Mesenchymal stem cell (in vitro differentiated cells and primary cell): ENCODE measurements around the gene MAP3K4.

Experiments
- DNase-seq: peaks from one replicate; pipeline ENCODE4 v3.0.0-alpha.2; 2013
- H2AFZ ChIP-seq: one replicate; pipeline ENCODE4 v1.6.1; 2013; ENCODE audit warnings: low read depth, mild to moderate bottlenecking, control low read depth, inconsistent platforms, low read length, moderate library complexity
- H2AK5ac ChIP-seq: 2 replicates; pipeline ENCODE4 v1.6.1; 2013; ENCODE audit warnings: low read length, moderate library complexity, mild to moderate bottlenecking, inconsistent platforms; ENCODE audit not compliant: severe bottlenecking
- H2BK120ac ChIP-seq: one replicate; pipeline ENCODE4 v1.6.1; 2013; ENCODE audit warnings: low read depth, mild to moderate bottlenecking, inconsistent platforms, low read length, moderate library complexity
- H2BK12ac ChIP-seq, 2 experiments: one replicate each; pipeline ENCODE4 v1.6.1; 2013; ENCODE audit warnings: inconsistent platforms in 2 of 2, low read length in 2 of 2, mild to moderate bottlenecking in 2 of 2, moderate library complexity in 2 of 2, control low read depth in 1 of 2
- H2BK15ac ChIP-seq: one replicate; pipeline ENCODE4 v1.6.1; 2013; ENCODE audit warnings: mild to moderate bottlenecking, low read depth, inconsistent platforms; ENCODE audit not compliant: poor library complexity, severe bottlenecking
- H2BK5ac ChIP-seq: 2 replicates; pipeline ENCODE4 v1.6.1; 2013; ENCODE audit warnings: low read depth, mild to moderate bottlenecking, low read length, control low read depth, inconsistent platforms; ENCODE audit not compliant: poor library complexity, severe bottlenecking
- H3K14ac ChIP-seq, 2 experiments: one replicate each; pipeline ENCODE4 v1.6.1; 2013; ENCODE audit warnings: inconsistent platforms in 2 of 2, low read length in 2 of 2, control low read depth in 1 of 2, mild to moderate bottlenecking in 1 of 2, moderate library complexity in 1 of 2
- H3K18ac ChIP-seq, 2 experiments: one replicate each; pipeline ENCODE4 v1.6.1; 2013; ENCODE audit warnings: inconsistent platforms in 2 of 2, low read length in 2 of 2, control low read depth in 1 of 2, low read depth in 1 of 2, mild to moderate bottlenecking in 1 of 2
- H3K23ac ChIP-seq, 2 experiments: one replicate each; pipeline ENCODE4 v1.6.1; 2013; ENCODE audit warnings: inconsistent platforms in 2 of 2, low read length in 2 of 2, mild to moderate bottlenecking in 2 of 2, moderate library complexity in 2 of 2, control low read depth in 1 of 2
- H3K27ac ChIP-seq: 2 replicates; pipeline ENCODE4 v1.5.1; 2013; ENCODE audit warnings: mild to moderate bottlenecking, moderate library complexity, low read length, control low read depth, inconsistent platforms; ENCODE audit not compliant: poor library complexity, severe bottlenecking
- H3K27me3 ChIP-seq, 2 experiments: 2 replicates each; pipeline versions ENCODE4 v1.6.1 to v1.7.0; 2013; ENCODE audit warnings: low read length in 2 of 2, mild to moderate bottlenecking in 2 of 2, moderate library complexity in 2 of 2, control low read depth in 1 of 2, inconsistent platforms in 1 of 2; ENCODE audit not compliant: control insufficient read depth in 1 of 2, insufficient read depth in 1 of 2
- H3K36me3 ChIP-seq, 2 experiments: 2 replicates each; pipeline versions ENCODE4 v1.6.1 to v1.7.0; 2013; ENCODE audit warnings: low read length in 2 of 2, control low read depth in 1 of 2, inconsistent platforms in 1 of 2, low read depth in 1 of 2, mild to moderate bottlenecking in 1 of 2; ENCODE audit not compliant: insufficient read depth in 2 of 2, control insufficient read depth in 1 of 2
- H3K4ac ChIP-seq, 2 experiments: one replicate each; pipeline ENCODE4 v1.6.1; 2013; ENCODE audit warnings: inconsistent platforms in 2 of 2, low read length in 2 of 2, mild to moderate bottlenecking in 2 of 2, moderate library complexity in 2 of 2, control low read depth in 1 of 2, low read depth in 1 of 2
- H3K4me1 ChIP-seq: 2 replicates; pipeline ENCODE4 v1.6.1; 2013; ENCODE audit warnings: low read depth, low read length, control low read depth; ENCODE audit not compliant: control insufficient read depth, insufficient read depth
- H3K4me2 ChIP-seq: 2 replicates; pipeline ENCODE4 v1.6.1; 2013; ENCODE audit warnings: low read length, mild to moderate bottlenecking, inconsistent platforms; ENCODE audit not compliant: poor library complexity, severe bottlenecking
- H3K4me3 ChIP-seq, 2 experiments: 2 replicates each; pipeline versions ENCODE4 v1.5.1 to v1.7.0; 2013; ENCODE audit warnings: low read length in 2 of 2, mild to moderate bottlenecking in 2 of 2, control low read depth in 1 of 2, low read depth in 1 of 2; ENCODE audit not compliant: insufficient read depth in 1 of 2
- H3K79me1 ChIP-seq: replicated peaks from 2 replicates; pipeline ENCODE4 v1.6.1; 2013; ENCODE audit warnings: mild to moderate bottlenecking, control low read depth, low read length, inconsistent platforms; ENCODE audit not compliant: poor library complexity, severe bottlenecking
- H3K9ac ChIP-seq: 2 replicates; pipeline ENCODE4 v1.7.0; 2013; ENCODE audit warnings: mild to moderate bottlenecking, low read length, moderate library complexity
- H3K9me3 ChIP-seq: 2 replicates; pipeline ENCODE4 v1.7.0; 2013; ENCODE audit warnings: mild to moderate bottlenecking, low read length; ENCODE audit not compliant: control insufficient read depth
- H4K8ac ChIP-seq: one replicate; pipeline ENCODE4 v1.6.1; 2013; ENCODE audit warnings: inconsistent platforms, mild to moderate bottlenecking, low read length, moderate library complexity
- H4K91ac ChIP-seq: one replicate; pipeline ENCODE4 v1.6.1; 2013; ENCODE audit warnings: mild to moderate bottlenecking, low read length, inconsistent platforms
- WGBS: methylation state at CpG from one replicate; pipeline ENCODE4 v1.1.7; 2013; ENCODE audit warnings: mixed read lengths; 5-methylcytosine and 5-hydroxymethylcytosine counted together

The MAP3K4 gene

GRCh38 chr6:161057103-161058091, 65.8 kb downstream of the MAP3K4 start:
- H2AK5ac ChIP-seq = no peak overlapping the region
- H2AFZ ChIP-seq = no peak overlapping the region
- no peak overlapping the region for H3K4me2 ChIP-seq
- no peak overlapping the region for H2BK120ac ChIP-seq
- H2BK5ac ChIP-seq = no peak overlapping the region
- peaks cover 13% of the 10 kb centered on the region for H3K79me1 ChIP-seq
- no peak overlapping the region for H3K9ac ChIP-seq
- no peaks in the 10 kb centered on the region for H3K9me3 ChIP-seq
- H3K23ac ChIP-seq = no peak overlapping the region
- peak; percentile 11 for DNase-seq
- peaks cover 2% of the 10 kb centered on the region for H3K4me1 ChIP-seq
- no peak overlapping the region for H3K4ac ChIP-seq
- WGBS = 78% methylated on average over 8 of the region's 11 CpGs
- H2BK15ac ChIP-seq = no peak overlapping the region
- H3K27me3 ChIP-seq = no peaks in the 10 kb centered on the region
- no peak overlapping the region for H3K4me3 ChIP-seq
- no peak overlapping the region for H4K91ac ChIP-seq
- H3K14ac ChIP-seq = peak overlapping the region in 1 of 2 experiments; percentile 12
- H4K8ac ChIP-seq = no peak overlapping the region
- no peak overlapping the region for H3K27ac ChIP-seq
- peaks cover 0 to 11% of the 10 kb centered on the region in 2 experiments for H3K36me3 ChIP-seq
- no peak overlapping the region for H3K18ac ChIP-seq
- H2BK12ac ChIP-seq = no peak overlapping the region

DNA sequence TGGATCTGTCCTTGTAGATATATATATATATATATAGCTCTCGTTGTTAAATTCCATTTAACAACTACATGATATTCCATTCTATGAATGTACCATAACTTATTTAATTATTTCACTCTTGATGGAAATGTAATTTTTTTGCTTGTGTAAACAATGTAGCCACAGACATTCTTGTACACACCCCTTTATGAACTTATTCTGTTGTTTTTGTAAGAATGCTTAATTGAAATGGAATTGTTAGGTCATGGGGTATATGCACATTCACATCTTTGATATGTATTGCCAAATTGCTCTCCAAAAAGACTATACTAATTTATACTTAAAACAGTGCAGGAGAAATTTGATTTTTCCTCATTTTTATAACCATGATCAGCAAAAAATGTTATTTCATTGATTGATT, 67.2 kb downstream of the MAP3K4 start:
- no peak overlapping the region for H2AK5ac ChIP-seq
- H3K23ac ChIP-seq = no peak overlapping the region
- H3K27ac ChIP-seq = no peak overlapping the region
- no peaks in the 10 kb centered on the region for H3K9me3 ChIP-seq
- no peak overlapping the region for H2BK15ac ChIP-seq
- no peak overlapping the region for H2AFZ ChIP-seq
- WGBS = no CpG with 5 or more reads among the region's 1 CpG
- no peak overlapping the region for H3K9ac ChIP-seq
- H3K18ac ChIP-seq = no peak overlapping the region
- no peak overlapping the region for H2BK12ac ChIP-seq
- no peak overlapping the region for H3K4ac ChIP-seq
- no peaks in the 10 kb centered on the region for H3K27me3 ChIP-seq
- no peak overlapping the region for H2BK5ac ChIP-seq
- H3K4me1 ChIP-seq = peaks cover 2% of the 10 kb centered on the region
- DNase-seq = no peak
- H3K14ac ChIP-seq = no peak overlapping the region
- no peak overlapping the region for H4K91ac ChIP-seq
- no peak overlapping the region for H4K8ac ChIP-seq
- no peak overlapping the region for H3K4me2 ChIP-seq
- H3K79me1 ChIP-seq = peaks cover 16% of the 10 kb centered on the region
- no peak overlapping the region for H2BK120ac ChIP-seq
- H3K4me3 ChIP-seq = no peak overlapping the region
- H3K36me3 ChIP-seq = peaks cover 0 to 11% of the 10 kb centered on the region in 2 experiments

DNA sequence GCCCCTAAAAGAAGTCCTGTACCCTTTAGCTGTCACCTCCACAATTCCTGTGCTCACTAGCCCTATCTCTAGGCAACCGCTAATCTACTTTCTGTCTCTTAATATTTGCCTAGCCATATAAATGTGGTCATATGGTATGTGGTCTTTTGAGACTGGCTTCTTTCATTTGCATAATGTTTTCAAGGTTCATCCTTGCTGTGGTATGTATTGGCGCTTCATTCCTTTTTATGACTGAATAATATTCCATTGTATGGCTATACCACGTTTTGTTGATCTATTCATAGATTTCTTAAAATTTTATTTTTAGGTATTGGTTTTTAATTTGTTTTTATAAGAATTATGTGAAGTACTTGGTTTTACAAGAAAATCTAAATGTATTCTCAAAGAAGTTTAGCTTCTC, 70.0 kb downstream of the MAP3K4 start:
- no peak overlapping the region for H4K91ac ChIP-seq
- no peaks in the 10 kb centered on the region for H3K27me3 ChIP-seq
- H3K14ac ChIP-seq = no peak overlapping the region
- H3K79me1 ChIP-seq = peaks cover 21% of the 10 kb centered on the region
- H4K8ac ChIP-seq = no peak overlapping the region
- no CpG with 5 or more reads among the region's 3 CpGs for WGBS
- no peaks in the 10 kb centered on the region for H3K9me3 ChIP-seq
- no peak for DNase-seq
- H2BK120ac ChIP-seq = no peak overlapping the region
- H3K4me1 ChIP-seq = peaks cover 2% of the 10 kb centered on the region
- H3K36me3 ChIP-seq = peaks cover 0 to 3% of the 10 kb centered on the region in 2 experiments
- H3K18ac ChIP-seq = no peak overlapping the region
- no peak overlapping the region for H3K4me3 ChIP-seq
- no peak overlapping the region for H3K4ac ChIP-seq
- H2BK5ac ChIP-seq = no peak overlapping the region
- H2BK12ac ChIP-seq = no peak overlapping the region
- no peak overlapping the region for H2BK15ac ChIP-seq
- H2AK5ac ChIP-seq = no peak overlapping the region
- H3K27ac ChIP-seq = no peak overlapping the region
- no peak overlapping the region for H3K23ac ChIP-seq
- no peak overlapping the region for H3K9ac ChIP-seq
- no peak overlapping the region for H3K4me2 ChIP-seq
- H2AFZ ChIP-seq = no peak overlapping the region

- H2BK12ac ChIP-seq = no peak overlapping the region
- peaks cover 19% of the 10 kb centered on the region for H3K79me1 ChIP-seq
- DNase-seq = no peak
- no peak overlapping the region for H2AK5ac ChIP-seq
- H3K4me2 ChIP-seq = no peak overlapping the region
- H2BK120ac ChIP-seq = no peak overlapping the region
- H2BK5ac ChIP-seq = no peak overlapping the region
- no peak overlapping the region for H3K14ac ChIP-seq
- no peak overlapping the region for H4K91ac ChIP-seq
- no peak overlapping the region for H3K18ac ChIP-seq
- no peak overlapping the region for H4K8ac ChIP-seq
- H3K9ac ChIP-seq = no peak overlapping the region
- H2AFZ ChIP-seq = no peak overlapping the region
- WGBS = 98% methylated on average over 1 of the region's 1 CpG
- peaks cover 0 to 7% of the 10 kb centered on the region in 2 experiments for H3K36me3 ChIP-seq
- H3K27me3 ChIP-seq = no peaks in the 10 kb centered on the region
- no peaks in the 10 kb centered on the region for H3K9me3 ChIP-seq
- H3K4me3 ChIP-seq = no peak overlapping the region
- no peak overlapping the region for H2BK15ac ChIP-seq
- no peak overlapping the region for H3K23ac ChIP-seq
- H3K4me1 ChIP-seq = no peaks in the 10 kb centered on the region
- H3K4ac ChIP-seq = no peak overlapping the region
- H3K27ac ChIP-seq = no peak overlapping the region
Observed at GRCh38 chr6:161064915-161065314, 73.3 kb downstream of the MAP3K4 start.
